Epithelial cell of esophagus (primary cell): Measurements from ENCODE around the gene HOMEZ.
"Not testable (repeated sequence)": the region's sequence is repeated elsewhere in the genome, so short reads cannot be mapped to it uniquely, and the experiment has no call there.

ENCODE experiments used
- DNase-seq: peaks from one replicate; pipeline ENCODE4 v3.0.0; 2010; ENCODE audit warnings: low read depth
- H3K4me3 ChIP-seq: 2 replicates; pipeline ENCODE4 v1.5.1; 2011; ENCODE audit warnings: mild to moderate bottlenecking, low read length, control low read depth
- TF ChIP-seq, protein P1 (sequence below): IDR thresholded peaks from 2 replicates; pipeline ENCODE4 v1.5.1; 2011; ENCODE audit warnings: low read depth, mild to moderate bottlenecking, low read length, control low read depth, inconsistent platforms; ENCODE audit not compliant: insufficient read depth; ENCODE audit errors: missing control alignments

HOMEZ gene

DNA sequence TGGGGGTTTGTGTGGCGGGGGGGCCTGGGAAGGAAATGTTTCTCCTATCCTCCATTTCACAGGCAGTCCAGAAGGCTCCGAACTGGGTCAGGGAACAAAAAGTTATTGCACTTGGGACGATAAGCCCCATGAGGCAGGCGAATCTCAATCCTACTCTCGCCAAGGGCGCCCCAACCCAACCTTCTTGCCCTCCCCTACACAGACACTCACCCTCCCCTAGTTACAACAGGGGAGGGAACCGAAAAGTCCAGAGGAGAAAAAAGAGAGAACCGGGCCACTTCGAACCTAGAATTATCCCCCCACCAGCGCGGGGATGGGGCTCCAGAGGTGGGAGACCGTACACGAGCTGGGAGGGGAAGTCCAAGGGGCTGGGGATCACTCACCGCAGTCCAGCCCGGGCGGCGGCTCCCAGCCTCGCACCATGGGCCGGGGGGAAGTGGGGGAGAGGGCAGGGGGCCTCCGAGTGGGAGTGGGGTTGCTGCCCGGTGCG, 357 bp downstream of the HOMEZ start:
- TF ChIP-seq, protein P1, sequence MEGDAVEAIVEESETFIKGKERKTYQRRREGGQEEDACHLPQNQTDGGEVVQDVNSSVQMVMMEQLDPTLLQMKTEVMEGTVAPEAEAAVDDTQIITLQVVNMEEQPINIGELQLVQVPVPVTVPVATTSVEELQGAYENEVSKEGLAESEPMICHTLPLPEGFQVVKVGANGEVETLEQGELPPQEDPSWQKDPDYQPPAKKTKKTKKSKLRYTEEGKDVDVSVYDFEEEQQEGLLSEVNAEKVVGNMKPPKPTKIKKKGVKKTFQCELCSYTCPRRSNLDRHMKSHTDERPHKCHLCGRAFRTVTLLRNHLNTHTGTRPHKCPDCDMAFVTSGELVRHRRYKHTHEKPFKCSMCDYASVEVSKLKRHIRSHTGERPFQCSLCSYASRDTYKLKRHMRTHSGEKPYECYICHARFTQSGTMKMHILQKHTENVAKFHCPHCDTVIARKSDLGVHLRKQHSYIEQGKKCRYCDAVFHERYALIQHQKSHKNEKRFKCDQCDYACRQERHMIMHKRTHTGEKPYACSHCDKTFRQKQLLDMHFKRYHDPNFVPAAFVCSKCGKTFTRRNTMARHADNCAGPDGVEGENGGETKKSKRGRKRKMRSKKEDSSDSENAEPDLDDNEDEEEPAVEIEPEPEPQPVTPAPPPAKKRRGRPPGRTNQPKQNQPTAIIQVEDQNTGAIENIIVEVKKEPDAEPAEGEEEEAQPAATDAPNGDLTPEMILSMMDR, result no peak
- H3K4me3 ChIP-seq, result peak overlapping the region; percentile 77
- no peak for DNase-seq

DNA sequence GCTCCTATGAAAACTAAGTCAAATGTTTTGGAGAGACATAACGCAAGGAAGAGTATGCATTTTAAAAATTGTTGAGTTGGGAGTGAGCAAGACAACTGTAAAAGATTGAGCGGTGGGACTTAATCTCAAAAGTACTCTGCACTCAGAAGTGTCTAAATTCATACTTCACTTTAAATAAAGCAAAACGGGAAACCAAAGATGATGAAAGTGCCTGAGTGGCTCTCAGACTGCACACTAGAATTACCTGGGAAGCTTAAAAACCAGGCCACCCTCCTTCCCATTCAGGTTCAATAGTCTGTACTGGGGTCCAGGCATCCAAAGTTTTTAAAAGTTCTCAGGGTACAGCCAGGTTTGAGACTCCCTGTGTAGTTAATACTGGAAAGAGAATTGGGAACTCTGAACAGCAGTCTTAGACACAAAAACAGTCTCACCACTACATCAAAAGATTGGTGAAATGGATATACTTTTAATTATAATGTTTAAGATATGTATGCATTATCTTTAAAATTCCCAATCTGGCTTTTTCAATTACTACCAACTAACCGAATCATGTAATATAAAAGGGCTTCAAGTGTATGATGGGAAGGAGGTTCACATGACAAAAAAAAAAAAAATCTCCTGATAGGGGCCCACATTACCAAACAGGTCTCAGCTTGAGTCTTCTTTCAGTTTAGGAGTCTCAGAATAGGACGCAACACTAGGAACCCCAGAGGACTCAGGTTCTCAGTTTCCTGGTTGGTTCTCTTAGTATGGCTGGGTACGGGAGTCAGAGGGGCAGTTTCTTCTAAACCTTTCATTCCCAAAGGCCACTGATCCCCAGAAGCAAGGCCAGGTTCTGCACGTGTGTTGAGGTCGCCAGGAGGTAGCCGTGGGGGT, 1.0 kb downstream of the HOMEZ start:
- peak overlapping the region; percentile 77 for H3K4me3 ChIP-seq
- DNase-seq, result peak; percentile 46
- TF ChIP-seq, protein P1, result no peak

DNA sequence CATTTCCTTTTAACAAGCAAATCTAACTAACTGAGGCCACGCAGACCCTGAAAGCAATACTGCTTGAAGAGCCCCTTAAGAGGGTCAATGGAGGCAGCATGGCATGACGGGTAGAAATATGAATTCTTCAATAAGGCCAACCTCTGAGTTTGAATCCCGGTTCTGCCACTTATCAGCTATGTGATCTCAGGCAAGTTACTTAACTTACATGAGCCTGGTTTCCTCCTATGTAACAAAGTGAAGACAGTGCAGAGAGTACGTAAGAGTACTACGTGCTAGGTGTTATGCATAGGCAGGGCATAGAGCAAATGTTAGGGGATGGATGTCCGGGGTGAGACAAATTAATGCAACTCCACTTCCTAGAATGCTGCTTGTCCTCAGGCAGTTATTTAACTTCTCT, 4.7 kb downstream of the HOMEZ start:
- no peak for DNase-seq
- no peak overlapping the region for H3K4me3 ChIP-seq
- TF ChIP-seq, protein P1, result no peak

DNA sequence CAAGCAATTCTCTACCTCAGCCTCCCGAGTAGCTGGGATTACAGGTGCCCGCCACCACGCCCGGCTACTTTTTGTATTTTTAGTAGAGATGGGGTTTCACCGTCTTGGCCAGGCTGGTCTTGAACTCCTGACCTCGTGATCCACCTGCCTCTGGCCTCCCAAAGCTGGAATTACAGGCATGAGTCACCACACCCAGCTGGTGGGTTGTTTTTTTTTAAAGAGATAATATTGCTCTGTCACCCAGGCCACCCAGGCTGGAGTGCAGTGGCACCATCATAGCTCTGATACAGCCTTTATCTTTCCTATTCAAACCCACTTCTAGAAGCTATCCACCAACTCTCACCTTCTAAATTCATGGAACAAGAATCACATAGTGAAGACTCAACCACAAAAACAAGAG, 8.0 kb downstream of the HOMEZ start:
- H3K4me3 ChIP-seq, DNase-seq: not testable (repeated sequence)

DNA sequence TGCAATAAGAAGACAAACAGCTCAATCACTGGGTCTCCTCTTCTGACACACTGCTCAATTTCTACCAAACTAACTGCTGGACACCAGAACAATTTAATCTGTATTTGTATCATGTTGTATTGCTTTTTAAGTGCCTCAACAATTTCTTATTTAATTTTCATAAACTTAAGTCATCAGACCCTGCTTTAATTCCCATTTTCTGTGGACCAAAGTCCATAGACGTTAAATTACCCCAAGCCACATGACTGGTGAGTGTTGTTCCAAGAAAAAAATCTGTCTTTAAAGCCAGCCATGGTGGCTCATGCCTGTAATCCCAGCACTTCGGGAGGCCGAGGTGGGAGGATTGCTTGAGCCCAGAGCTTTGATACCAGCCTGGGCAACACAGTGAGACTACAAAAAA, 8.7 kb downstream of the HOMEZ start:
- no peak for DNase-seq
- H3K4me3 ChIP-seq, result no peak overlapping the region
- TF ChIP-seq, protein P1, result no peak

DNA sequence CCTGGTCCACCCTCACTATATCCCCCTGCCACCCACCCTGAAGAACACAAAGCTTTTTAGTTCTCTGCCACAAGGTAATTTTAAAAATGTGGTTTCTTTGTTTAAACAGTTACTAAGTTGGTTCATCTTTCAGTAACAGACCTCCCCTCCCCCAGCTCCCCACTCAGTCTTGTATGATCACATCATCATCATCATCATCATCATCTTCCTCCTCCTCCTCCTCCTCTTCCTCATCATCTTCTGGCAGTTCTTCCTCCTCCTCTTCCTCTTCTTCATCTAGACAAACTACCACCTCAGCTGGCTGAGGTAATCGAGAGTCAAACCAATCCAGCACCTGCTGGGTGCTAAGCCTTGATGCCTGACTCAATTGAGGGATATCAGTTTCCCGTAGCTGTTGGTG, 10.5 kb downstream of the HOMEZ start:
- DNase-seq, result no peak
- no peak overlapping the region for H3K4me3 ChIP-seq
- TF ChIP-seq, protein P1, result no peak

DNA sequence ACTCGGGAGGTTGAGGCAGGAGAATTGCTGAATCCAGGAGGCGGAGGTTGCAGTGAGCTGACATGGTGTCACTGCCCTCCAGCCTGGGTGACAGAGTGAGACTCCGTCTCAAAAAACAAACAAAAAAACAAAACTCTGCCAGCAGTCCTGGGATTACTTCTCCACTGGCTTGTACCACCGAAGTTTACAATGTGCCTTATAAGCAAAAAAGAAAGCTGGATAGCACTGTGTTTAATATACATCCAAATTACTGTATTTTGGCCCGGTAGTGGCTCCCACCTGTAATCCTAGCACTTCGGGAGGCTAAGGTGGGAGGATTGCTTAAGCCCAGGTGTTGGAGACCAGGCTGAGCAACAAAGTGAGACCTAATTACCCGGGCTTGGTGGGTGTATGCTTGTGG, 16.7 kb downstream of the HOMEZ start:
- TF ChIP-seq, protein P1, result no peak
- no peak overlapping the region for H3K4me3 ChIP-seq
- DNase-seq, result no peak

DNA sequence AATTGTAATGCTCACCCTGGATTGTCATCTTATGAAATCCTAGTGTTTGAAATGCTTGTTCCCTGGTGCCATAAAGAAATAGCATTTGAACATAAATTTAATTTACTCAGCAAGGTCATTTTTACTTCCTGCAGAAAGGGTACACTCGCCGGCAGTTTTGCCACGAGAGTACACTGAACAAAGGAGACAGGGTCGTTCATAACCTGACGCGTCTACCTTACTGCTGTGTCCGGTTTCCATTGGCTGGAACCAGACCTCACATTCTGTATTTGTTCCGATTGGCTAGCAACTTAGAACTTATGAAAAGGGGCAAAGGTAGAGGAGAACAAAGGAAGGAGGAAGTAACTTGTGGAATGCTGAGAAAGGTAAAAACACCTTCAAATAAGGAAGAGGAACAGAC, 25.1 kb downstream of the HOMEZ start:
- DNase-seq, H3K4me3 ChIP-seq: not testable (repeated sequence)
